GM21825 (cell line): ENCODE measurements around the gene MSMP.

Experiments
- ATAC-seq: cut with Tn5 transposase; IDR thresholded peaks from one replicate; pipeline ENCODE4 v1.9.1; 2021; ENCODE audit warnings: mild to moderate bottlenecking, moderate library complexity; ENCODE audit not compliant: unreplicated experiment

Gene MSMP, protein sequence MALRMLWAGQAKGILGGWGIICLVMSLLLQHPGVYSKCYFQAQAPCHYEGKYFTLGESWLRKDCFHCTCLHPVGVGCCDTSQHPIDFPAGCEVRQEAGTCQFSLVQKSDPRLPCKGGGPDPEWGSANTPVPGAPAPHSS

DNA sequence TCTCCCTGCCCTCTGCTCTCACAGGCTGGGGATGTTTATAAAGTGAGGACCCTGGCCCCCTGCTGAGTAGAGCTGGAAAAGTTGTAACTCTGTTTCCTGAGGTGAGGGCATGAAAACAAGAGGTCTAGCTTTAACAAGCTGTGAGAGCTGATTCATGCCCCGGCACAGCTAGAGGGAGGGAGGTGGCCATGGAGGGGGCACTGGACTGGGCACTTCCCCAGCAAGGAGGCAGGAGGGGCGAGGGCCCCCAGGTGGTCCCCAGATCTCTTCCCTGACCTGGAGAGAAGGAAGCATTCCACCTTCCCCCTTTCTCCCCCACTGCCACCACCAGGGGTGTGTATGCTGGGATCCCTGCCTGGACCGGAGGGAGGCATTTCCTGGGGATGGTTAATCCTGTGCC lies at the start of gene MSMP:
Gene MSMP, minus strand, starts transcription at position 13 of the 400 bp plus-strand sequence. CDS start 147 bp downstream, outside the sequence.
- ATAC-seq = no peak

GRCh38 chr9:35801328-35802128 lies 47.5 kb upstream of the MSMP start:
- no peak for ATAC-seq

DNA sequence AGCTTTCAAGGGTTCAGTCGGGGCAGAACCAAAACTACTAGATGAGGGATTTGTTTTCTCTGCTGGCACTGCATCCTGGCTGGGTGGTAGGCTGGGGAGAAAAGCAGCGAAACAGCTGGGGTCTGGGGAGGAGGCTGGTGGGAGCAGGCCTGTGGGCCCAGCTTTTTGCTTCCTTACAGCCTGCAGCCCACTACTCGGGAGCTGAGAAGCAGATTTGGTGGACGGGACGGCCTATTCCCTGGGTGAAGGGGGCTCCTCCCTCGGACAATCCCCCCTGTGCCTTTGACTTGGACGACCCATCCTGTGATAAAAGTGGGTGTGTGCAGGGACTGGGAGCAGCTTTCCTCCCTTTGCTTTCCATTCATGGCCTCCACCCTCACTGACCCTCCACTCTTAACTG lies 46.5 kb upstream of the MSMP start:
- ATAC-seq = no peak

GRCh38 chr9:35798658-35799374 lies 44.7 kb upstream of the MSMP start:
- peak; percentile 48 for ATAC-seq

DNA sequence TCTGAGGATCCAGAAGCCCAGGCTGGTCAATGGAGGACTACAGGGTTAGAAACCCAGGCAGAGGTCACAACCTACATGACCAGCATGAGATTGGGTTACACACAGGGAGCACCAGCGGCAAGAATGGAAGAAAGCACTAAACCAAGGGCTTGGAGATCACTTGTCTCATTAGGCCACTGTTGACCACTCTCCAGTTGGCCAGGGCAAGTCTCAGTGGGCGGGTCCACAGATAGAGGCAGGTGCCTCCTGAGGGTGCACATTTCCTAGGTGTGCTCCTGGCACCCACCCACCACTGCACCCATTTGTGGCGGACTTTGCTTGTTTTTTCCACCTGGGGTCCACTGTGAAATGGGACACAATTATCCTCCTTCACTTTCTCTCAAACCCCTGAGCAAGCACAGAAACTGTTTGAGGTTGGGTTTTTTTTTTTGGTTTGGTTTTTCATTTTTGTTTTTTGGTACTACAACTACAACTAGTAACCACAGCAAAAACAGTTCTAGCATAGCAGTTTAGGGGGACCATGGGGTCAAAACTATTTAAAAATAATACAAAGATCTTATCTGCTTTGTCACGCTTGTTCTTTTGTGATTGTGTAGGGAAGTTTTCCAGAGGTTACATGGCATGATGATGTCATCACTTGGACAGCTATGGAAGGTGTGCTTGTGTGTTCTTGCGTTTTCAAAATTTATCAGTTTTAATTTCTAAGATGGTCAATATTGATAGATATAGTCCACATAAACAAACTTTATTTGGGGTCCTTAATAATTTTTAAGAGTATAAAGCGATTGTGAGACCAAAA lies 43.4 kb upstream of the MSMP start:
- ATAC-seq = no peak

DNA sequence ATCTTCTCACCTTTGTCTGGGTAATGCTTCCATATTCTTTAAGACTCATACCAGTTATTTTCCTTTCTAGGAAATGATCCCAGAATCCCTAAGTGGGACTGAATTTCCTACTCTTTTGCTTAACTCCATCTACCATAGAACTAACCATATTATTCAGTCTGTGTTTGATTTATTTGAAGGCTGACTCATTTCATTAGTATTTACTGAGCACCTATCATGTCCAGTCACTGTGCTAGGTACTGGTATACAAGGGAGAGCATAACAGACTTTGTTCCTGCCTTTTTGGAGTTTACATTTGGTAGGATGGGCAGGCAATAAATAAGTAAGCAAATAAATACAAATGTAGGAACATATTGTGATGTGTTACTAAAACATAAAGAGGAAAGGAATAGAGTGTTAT lies 41.6 kb upstream of the MSMP start:
- no peak for ATAC-seq

DNA sequence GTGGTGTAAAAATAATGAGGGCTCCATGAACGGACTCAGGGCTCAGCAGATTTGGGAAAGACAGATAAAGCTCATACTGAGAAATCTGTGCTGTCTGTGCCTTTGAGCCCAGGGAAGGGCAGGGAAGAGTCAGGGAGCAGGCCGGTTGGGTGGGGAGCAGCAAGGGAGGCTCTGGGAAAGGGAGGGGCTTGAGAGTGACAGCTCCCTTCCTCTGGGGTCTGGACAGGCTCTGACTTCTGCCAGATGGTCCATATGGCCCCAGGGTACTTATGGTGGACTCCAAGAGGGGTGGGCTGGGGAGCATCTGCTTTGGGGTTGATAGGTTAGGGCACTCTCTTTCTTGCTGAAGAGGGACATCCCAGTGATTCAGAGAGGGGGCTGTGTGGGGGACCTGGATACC lies 39.4 kb upstream of the MSMP start:
- ATAC-seq = no peak

GRCh38 chr9:35792826-35793225 lies 38.8 kb upstream of the MSMP start:
- no peak for ATAC-seq

DNA sequence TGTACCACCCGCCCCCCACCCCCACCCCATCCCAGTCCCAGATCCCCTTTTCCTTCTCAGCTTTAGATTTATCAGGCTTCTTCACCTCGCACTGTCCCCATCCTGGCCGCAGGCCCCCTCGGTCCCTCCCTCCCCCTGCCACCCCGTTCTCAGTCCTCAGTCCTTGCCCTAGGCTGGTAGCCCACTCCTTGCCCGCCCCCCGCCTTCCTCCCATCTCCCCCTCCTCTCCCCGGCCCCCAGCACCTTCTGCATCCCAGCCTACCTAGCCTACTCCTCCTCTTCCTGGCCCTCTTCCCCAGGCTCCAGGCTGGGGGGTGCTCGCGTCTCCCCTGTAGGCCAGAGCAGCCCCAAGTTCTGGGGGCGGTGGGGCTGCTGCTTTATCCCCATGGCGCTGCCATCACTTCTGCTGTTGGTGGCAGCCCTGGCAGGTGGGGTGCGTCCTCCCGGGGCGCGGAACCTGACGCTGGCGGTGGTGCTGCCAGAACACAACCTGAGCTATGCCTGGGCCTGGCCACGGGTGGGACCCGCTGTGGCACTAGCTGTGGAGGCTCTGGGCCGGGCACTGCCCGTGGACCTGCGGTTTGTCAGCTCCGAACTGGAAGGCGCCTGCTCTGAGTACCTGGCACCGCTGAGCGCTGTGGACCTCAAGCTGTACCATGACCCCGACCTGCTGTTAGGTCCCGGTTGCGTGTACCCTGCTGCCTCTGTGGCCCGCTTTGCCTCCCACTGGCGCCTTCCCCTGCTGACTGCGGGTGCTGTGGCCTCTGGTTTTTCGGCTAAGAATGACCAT lies 38.1 kb upstream of the MSMP start:
- no peak for ATAC-seq

- ATAC-seq = no peak
These were observed 37.3 kb upstream of the MSMP start, which contains the start of gene NPR2 for GRCh38 chr9:35791297-35791921. TSS of gene NPR2 (plus strand) at chr9:35791591. CDS start at chr9:35792409, 818 bp downstream.

DNA sequence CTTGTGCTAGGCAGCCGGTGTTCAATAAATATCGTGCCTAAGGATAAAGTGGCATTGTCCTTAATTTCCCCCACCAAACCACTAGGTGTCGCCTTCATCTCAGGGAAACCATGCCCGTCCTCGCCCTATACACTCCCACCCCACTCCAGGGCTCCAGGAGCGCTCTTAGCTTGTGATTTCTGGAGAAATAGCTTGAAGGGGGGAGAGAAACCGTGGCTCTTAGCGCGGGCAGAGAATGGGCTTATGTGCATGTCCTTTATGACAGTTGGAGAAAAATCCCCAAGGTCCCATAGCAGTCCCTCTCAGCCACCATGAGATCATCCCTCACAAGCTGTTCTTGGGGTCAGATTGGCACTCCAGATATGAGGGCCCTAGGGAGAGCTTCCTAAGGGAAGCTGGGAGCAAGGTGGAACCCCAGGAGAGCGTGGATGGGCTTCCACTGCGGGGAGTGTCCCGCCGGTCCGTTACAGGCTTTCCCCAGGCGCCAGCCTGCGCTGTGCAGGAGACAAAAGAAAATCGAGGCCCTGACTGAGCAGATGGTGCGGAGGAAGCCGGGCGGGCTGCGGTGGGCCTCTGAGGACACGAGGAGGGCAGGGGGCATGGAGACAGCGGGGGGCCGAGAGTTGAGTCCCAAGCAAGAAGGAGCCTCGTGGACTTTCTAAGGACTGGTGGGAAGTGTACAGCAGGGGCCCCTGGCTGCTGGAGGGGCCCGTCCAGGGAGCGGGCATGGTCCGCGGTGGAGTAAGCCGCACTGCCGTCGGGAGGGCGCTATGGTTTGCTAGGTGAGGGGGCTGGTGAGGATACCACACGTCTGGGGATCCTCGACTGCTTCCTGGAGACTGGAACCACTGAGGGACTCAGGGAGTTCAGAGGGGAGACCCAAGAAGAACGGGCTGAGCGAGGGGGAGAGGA lies 36.6 kb upstream of the MSMP start:
- ATAC-seq = no peak

- no peak for ATAC-seq
These were observed 35.9 kb upstream of the MSMP start for GRCh38 chr9:35790025-35790384.

DNA sequence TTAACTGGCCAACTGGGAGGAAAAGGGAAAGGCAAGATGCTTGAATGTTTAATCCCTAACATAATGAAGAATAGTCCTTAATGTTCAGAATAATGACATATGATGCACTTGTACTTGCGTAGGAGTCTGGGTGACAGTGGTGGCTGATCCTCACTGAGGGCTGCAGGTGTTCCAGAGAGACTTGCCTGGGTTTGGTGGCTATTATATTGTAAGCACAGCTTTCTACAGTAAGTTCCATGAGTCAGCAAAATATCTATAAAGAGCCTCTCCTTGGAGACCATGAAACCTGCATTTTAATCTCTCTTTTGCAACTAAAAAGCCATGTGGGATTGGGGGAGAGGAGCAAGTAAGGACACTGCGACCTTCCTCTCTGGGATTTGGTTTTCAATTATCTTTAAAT lies 35.5 kb upstream of the MSMP start:
- ATAC-seq = no peak

- no peak for ATAC-seq
These were observed 29.3 kb upstream of the MSMP start for GRCh38 chr9:35783418-35783817.

GRCh38 chr9:35781066-35781465 lies 27.0 kb upstream of the MSMP start:
- no peak for ATAC-seq

DNA sequence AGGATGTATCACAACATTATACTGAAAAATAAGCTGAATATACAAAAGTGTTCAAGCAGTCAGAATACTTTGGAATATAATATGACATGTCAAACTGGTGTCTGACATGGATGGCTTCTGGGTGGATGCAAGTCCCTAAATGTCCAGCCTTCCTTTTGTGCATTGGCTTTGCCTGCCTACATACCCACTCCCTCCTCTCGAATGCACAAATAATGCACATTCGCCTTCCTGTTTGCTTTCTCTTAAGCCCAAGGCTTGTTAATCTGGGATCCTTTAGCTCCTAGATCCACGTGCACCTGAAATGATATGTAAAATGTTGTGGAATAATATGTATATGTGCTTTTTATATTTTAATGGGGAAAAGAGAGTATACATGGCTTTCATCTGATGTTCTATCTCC lies 24.4 kb upstream of the MSMP start:
- no peak for ATAC-seq

DNA sequence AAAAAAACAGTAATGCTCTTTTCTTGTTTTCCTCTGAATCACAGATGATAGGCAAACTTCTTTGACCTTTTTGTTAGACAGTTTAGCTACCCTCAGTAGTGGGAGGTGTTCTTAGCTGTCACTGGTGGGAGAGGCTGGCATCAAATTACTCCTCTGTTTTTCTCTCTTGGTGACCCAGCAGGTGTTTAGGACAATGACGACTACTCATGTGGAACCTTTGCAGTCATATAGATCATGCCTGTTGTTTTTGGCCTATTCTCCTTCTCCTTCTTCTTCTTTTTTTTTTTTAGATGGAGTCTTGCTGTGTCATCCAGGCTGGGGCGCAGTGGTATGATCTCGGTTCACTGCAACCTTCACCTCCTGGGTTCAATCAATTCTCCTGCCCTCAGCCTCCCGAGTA lies 21.9 kb upstream of the MSMP start:
- ATAC-seq = no peak

DNA sequence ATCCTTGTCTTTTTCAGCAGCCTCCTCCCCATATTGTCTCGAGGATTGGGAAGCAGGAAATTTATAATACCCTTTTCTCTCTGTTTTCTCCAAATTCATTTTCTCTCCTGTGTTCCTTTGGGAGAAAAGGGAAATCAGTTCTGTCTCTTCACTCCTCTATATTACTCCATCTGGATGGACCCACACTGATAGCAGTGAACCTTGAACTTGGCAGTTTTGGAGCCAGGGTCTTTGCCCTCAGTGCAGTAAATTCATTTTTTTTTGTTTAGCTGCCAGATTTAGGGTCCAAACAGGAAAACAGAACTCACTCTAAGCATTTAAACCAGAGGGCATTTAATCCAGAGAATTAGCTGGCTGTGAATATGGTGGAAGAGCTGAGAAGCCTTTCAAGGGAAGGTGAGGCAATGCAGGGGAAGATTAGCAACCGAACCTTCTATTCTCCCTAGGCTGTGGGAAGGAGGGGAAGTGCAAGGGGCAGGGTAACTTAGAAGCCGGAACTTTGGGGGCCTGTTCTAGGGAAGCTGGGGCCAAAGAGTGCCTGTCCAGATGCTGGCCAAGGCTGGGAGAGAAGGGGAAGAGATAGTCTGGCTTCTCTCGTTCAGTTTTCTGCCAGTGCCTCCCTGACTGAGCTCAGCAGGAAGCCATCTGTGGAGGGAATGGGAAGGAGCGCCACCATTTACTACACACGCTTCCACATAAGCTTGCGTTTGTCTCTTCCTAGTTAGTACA lies 21.0 kb upstream of the MSMP start:
- ATAC-seq = no peak
